HEK293T (cell line): Measurements from ENCODE around the gene SEMA3B.

Experiments
- CTCF ChIA-PET: fragments of 350-600 bp; formaldehyde crosslinking; extraction: SDS; loops from one replicate; lab custom pipeline; 2021; ENCODE audit warnings: antibody characterized with exemption, inconsistent platforms; lab: Yijun Ruan, JAX
- POLR2A ChIA-PET: fragments of 350-600 bp; formaldehyde crosslinking; extraction: SDS; loops from one replicate; lab custom pipeline; 2020; ENCODE audit warnings: antibody characterized with exemption, inconsistent platforms; lab: Yijun Ruan, JAX
- DNase-seq: peaks from one replicate; pipeline ENCODE4 v3.0.0; 2012; ENCODE audit warnings: mixed read lengths; ENCODE audit errors: extremely low spot score
- BHLHE40 ChIP-seq: fragments of 450-650 bp; IDR thresholded peaks from 2 replicates; pipeline ENCODE4 v1.6.1; 2016; ENCODE audit warnings: mild to moderate bottlenecking, moderate library complexity, borderline replicate concordance
- CTBP1 ChIP-seq: fragments of 450-650 bp; IDR thresholded peaks from 2 replicates; pipeline ENCODE4 v1.6.1; 2016; ENCODE audit warnings: borderline replicate concordance
- ELF4 ChIP-seq: fragments of 450-650 bp; IDR thresholded peaks from 2 replicates; pipeline ENCODE4 v1.6.1; 2017; ENCODE audit warnings: antibody characterized with exemption
- FOXA1 ChIP-seq: fragments of 450-650 bp; IDR thresholded peaks from 2 replicates; pipeline ENCODE4 v1.6.1; 2016; ENCODE audit warnings: mild to moderate bottlenecking
- FOXM1 ChIP-seq: fragments of 450-650 bp; IDR thresholded peaks from 2 replicates; pipeline ENCODE4 v1.6.1; 2017; ENCODE audit warnings: mild to moderate bottlenecking, borderline replicate concordance
- HDGF ChIP-seq: fragments of 450-650 bp; IDR thresholded peaks from 2 replicates; pipeline ENCODE4 v1.6.1; 2017; ENCODE audit warnings: antibody characterized with exemption, borderline replicate concordance
- L3MBTL2 ChIP-seq: fragments of 450-650 bp; conservative IDR thresholded peaks from 2 replicates; pipeline ENCODE4 v1.6.1; 2016; ENCODE audit warnings: mild to moderate bottlenecking
- NFRKB ChIP-seq: fragments of 450-650 bp; IDR thresholded peaks from 2 replicates; pipeline ENCODE4 v1.6.1; 2016; ENCODE audit warnings: mild to moderate bottlenecking, moderate library complexity
- SUZ12 ChIP-seq: fragments of 450-650 bp; IDR thresholded peaks from 2 replicates; pipeline ENCODE4 v1.6.1; 2016; ENCODE audit warnings: mild to moderate bottlenecking
- TARDBP ChIP-seq: fragments of 450-650 bp; IDR thresholded peaks from 2 replicates; pipeline ENCODE4 v1.6.1; 2016
- ZNF384 ChIP-seq: fragments of 450-650 bp; IDR thresholded peaks from 2 replicates; pipeline ENCODE4 v1.6.1; 2016
- TF ChIP-seq, protein P1 (sequence below): fragments of 450-650 bp; IDR thresholded peaks from 2 replicates; pipeline ENCODE4 v1.6.1; 2016

The SEMA3B gene

DNA sequence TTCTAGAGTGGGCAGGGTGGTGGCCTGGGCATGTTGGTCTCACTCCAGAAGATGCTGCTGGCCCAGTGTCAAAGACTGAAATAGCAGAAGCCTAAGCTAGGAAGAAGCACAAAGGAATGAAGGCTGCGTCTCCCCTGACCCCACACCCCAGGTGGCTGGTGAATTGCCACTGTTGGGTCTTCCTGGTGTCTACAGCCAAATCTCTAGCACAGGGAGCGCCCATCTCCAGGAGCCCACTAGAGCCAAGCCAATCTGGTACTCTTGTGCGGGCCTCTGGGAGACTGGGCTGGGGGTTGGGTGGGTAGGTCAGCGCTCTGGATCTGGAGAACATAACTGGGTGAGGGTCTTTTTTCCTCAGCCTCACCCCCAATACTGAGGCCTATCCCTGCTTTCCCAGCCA lies 58.2 kb downstream of the SEMA3B start:
- no peak for DNase-seq
- POLR2A ChIA-PET, result interaction anchor here (0.9 to 3.1 kb wide), 16 partner anchors 9 to 133 kb away, joined by 3 to 88 read pairs (median 5); partner anchors contain the start of genes CYB561D2, GNAI2, HYAL3 and IFRD2
- CTCF ChIA-PET, result no interaction called here
- TF ChIP-seq BHLHE40 (no peak), L3MBTL2 (no peak), TARDBP (no peak), ZNF384 (no peak), HDGF (no peak), NFRKB (no peak), ELF4 (no peak), CTBP1 (no peak), SUZ12 (no peak), FOXM1 (no peak), FOXA1 (no peak)
- TF ChIP-seq, protein P1, sequence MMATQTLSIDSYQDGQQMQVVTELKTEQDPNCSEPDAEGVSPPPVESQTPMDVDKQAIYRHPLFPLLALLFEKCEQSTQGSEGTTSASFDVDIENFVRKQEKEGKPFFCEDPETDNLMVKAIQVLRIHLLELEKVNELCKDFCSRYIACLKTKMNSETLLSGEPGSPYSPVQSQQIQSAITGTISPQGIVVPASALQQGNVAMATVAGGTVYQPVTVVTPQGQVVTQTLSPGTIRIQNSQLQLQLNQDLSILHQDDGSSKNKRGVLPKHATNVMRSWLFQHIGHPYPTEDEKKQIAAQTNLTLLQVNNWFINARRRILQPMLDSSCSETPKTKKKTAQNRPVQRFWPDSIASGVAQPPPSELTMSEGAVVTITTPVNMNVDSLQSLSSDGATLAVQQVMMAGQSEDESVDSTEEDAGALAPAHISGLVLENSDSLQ, result no peak
